Endothelial cell of umbilical vein (primary cell): Measurements from ENCODE around the gene SLC22A17. TPM values are rescaled to one million over a fixed set of nuclear protein-coding genes. Genes with fewer than 3 reads are reported as not detected.
A peak's percentile ranks its signal among the peaks of the same experiment; 100 is the strongest.

Experiments used
- BruUV-seq: library from RNA; stranded (reverse); fragments of 400-500 nt; replicated peaks from 2 replicates; lab custom pipeline; 2021; lab: Mats Ljungman, UMichigan
- CTCF ChIA-PET: fragments of 300-600, 350-600 bp; sonication (Branson Sonifier 250); formaldehyde crosslinking; loops from one replicate; lab custom pipeline; 2021; ENCODE audit warnings: antibody characterized with exemption, inconsistent platforms; lab: Charles Lee
- POLR2A ChIA-PET: fragments of 300-600, 350-600 bp; sonication (Branson Sonifier 250); formaldehyde crosslinking; loops from one replicate; lab custom pipeline; 2021; ENCODE audit warnings: antibody characterized with exemption, inconsistent platforms; lab: Charles Lee
- DNase-seq: peaks from one replicate; pipeline ENCODE4 v3.0.0-alpha.2; 2011; ENCODE audit warnings: low read depth, low spot score
- FAIRE-seq: peaks from 2 replicates; lab custom pipeline; 2011; peaks lifted over from hg19 to GRCh38; lab: Jason Lieb, UNC
- H2AFZ ChIP-seq: 2 replicates; pipeline ENCODE4 v1.6.0; 2012; ENCODE audit warnings: low read depth, low read length, control low read depth, inconsistent platforms
- H3K27ac ChIP-seq: 2 replicates; pipeline ENCODE4 v1.5.1; 2011; ENCODE audit warnings: low read depth, mild to moderate bottlenecking, control low read depth, low read length, moderate library complexity; ENCODE audit not compliant: insufficient read depth
- H3K27me3 ChIP-seq, 2 experiments: 2 replicates each; pipeline versions ENCODE4 v1.6.0 to v1.6.1; 2011; ENCODE audit warnings: low read length in 2 of 2, mixed read lengths in 1 of 2; ENCODE audit not compliant: control insufficient read depth in 2 of 2, insufficient read depth in 2 of 2
- H3K36me3 ChIP-seq, 2 experiments: 2 replicates in 1 of 2; 3 replicates in 1 of 2; pipeline ENCODE4 v1.5.1; 2011; ENCODE audit warnings: low read length in 2 of 2, mild to moderate bottlenecking in 1 of 2, moderate library complexity in 1 of 2; ENCODE audit not compliant: control insufficient read depth in 2 of 2, insufficient read depth in 2 of 2; ENCODE audit errors: extremely low read depth in 1 of 2
- H3K4me1 ChIP-seq: 3 replicates; pipeline ENCODE4 v1.5.1; 2011; ENCODE audit warnings: mild to moderate bottlenecking, low read length; ENCODE audit not compliant: control insufficient read depth, insufficient read depth; ENCODE audit errors: extremely low read depth
- H3K4me2 ChIP-seq: 2 replicates; pipeline ENCODE4 v1.6.1; 2011; ENCODE audit warnings: low read length, control low read depth, mixed read lengths; ENCODE audit not compliant: insufficient read depth
- H3K4me3 ChIP-seq, 3 experiments: fragments of 200-600 bp in 1 of 3; sonication (generic), shearing (Covaris generic) in 1 of 3; replicated peaks in 1 of 3; 2 replicates each; pipeline ENCODE4 v1.5.1; 2011 to 2016; ENCODE audit warnings: control low read depth in 3 of 3, low read length in 3 of 3, mild to moderate bottlenecking in 2 of 3, inconsistent platforms in 1 of 3, low read depth in 1 of 3, moderate library complexity in 1 of 3; ENCODE audit not compliant: insufficient read depth in 1 of 3
- H3K79me2 ChIP-seq: 2 replicates; pipeline ENCODE4 v1.6.0; 2012; ENCODE audit warnings: low read length, inconsistent platforms; ENCODE audit not compliant: control insufficient read depth, insufficient read depth
- H3K9ac ChIP-seq: replicated peaks from 2 replicates; pipeline ENCODE3; 2011; ENCODE audit warnings: low read length, control low read depth; ENCODE audit not compliant: insufficient read depth; ENCODE audit errors: extremely low read depth
- H3K9me1 ChIP-seq: replicated peaks from 3 replicates; pipeline ENCODE4 v1.6.0; 2011; ENCODE audit warnings: mild to moderate bottlenecking, low read length; ENCODE audit not compliant: control insufficient read depth, insufficient read depth; ENCODE audit errors: extremely low read depth
- H3K9me3 ChIP-seq: replicated peaks from 2 replicates; pipeline ENCODE4 v1.5.1; 2012; ENCODE audit warnings: low read length, inconsistent platforms; ENCODE audit not compliant: control insufficient read depth, insufficient read depth
- H4K20me1 ChIP-seq: replicated peaks from 2 replicates; pipeline ENCODE3; 2011; ENCODE audit warnings: mild to moderate bottlenecking, low read length; ENCODE audit not compliant: control insufficient read depth, insufficient read depth; ENCODE audit errors: extremely low read depth
- EZH2 ChIP-seq: IDR thresholded peaks from 2 replicates; pipeline ENCODE4 v1.6.1; 2012; ENCODE audit warnings: borderline replicate concordance, low read depth, mild to moderate bottlenecking, moderate library complexity, low read length, inconsistent platforms; ENCODE audit not compliant: severe bottlenecking
- FOS ChIP-seq: IDR thresholded peaks from 2 replicates; pipeline ENCODE4 v1.6.1; 2011; ENCODE audit warnings: mild to moderate bottlenecking, low read length, moderate library complexity, borderline replicate concordance; ENCODE audit not compliant: insufficient read depth
- POLR2A ChIP-seq: IDR thresholded peaks from 2 replicates; pipeline ENCODE4 v1.6.1; 2012; ENCODE audit warnings: low read depth, mild to moderate bottlenecking, control low read depth, low read length
- dilution Hi-C: fragments of 300-500 bp; cut with MboI; formaldehyde crosslinking; loops from one replicate; pipeline ENCODE4 v1.15.0; 2019; ENCODE audit warnings: low sequenced_read_pairs; ENCODE audit not compliant: extremely low pct_ligation_motif_present
- intact Hi-C: fragments of 100-400 bp; cut with micrococcal nuclease; formaldehyde crosslinking; loops from one replicate; pipeline ENCODE4 v1.10.0; 2022
- polyA plus RNA-seq, 4 experiments: library from polyadenylated mRNA; depleted of rRNA in 3 of 4; stranded (reverse) in 3 of 4; unstranded in 1 of 4; fragments of >200 nt; gene quantifications; 2 replicates each; pipeline versions ENCODE4 v1.2.1 to v1.2.3, GENCODE V29; 2011 to 2012; ENCODE audit warnings: missing spikeins in 1 of 4
- total RNA-seq: library from RNA; stranded (reverse); gene quantifications from 2 replicates; pipeline ENCODE4 v1.2.3, GENCODE V29; 2021
- TF ChIP-seq, protein P1 (sequence below), 2 donors: IDR thresholded peaks; 1 replicate in 1 of 2; 2 replicates in 1 of 2; pipeline ENCODE4 v1.5.1; 2011; ENCODE audit warnings: low read length in 2 of 2, mild to moderate bottlenecking in 2 of 2, moderate library complexity in 2 of 2, control low read depth in 1 of 2, inconsistent platforms in 1 of 2, low read depth in 1 of 2; ENCODE audit not compliant: insufficient read depth in 1 of 2; ENCODE audit errors: extremely low read depth in 1 of 2

Gene SLC22A17
- total and polyA plus RNA-seq, 2 donors (not counting 3 experiments of a cell fraction or from before 2014, with no cell fraction given): 2.9 to 4.6 TPM

DNA sequence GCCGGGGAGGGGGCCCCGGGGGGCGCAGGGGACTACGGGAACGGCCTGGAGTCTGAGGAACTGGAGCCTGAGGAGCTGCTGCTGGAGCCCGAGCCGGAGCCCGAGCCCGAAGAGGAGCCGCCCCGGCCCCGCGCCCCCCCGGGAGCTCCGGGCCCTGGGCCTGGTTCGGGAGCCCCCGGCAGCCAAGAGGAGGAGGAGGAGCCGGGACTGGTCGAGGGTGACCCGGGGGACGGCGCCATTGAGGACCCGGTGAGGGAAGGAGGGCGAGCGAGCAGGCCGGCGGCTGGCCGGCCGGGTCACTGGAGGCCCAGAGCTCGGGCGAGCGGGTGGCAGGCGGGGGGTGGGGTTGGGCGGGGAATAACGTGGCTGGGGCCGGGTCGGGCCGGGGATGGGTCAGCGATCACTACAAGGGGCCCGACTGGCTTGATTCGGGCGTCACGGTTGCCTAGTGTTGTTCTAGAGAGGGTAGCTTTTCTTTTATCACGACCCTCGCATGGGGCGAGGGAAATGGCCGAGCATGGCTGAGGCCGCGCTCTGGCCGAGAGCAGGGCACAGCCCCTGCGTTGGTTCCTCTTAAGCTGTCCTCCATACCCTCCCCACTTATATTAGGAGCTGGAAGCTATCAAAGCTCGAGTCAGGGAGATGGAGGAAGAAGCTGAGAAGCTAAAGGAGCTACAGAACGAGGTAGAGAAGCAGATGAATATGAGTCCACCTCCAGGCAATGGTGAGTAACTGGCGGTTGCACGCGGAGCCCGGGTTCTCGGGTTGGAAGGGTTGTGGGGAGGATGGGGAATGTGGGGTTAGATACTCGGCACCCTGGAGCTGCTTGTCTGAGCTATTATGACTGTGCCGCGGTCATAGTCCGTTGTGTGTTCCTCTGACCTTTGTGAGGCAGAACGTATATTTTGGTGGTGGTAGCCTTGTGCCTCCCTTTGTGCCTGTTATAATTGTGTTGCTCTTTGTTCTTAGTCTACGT lies 30.8 kb downstream of the SLC22A17 start:
- Histone ChIP-seq H2AFZ (peak overlapping the region; percentile 14), H3K27me3 (no peaks in the 10 kb centered on the region), H3K27ac (peak overlapping the region; percentile 77), H3K79me2 (peaks cover 26% of the 10 kb centered on the region), H3K4me3 (peak overlapping the region; percentile 90 to 97 (median 95)), H4K20me1 (no peaks in the 10 kb centered on the region), H3K9me1 (no peaks in the 10 kb centered on the region), H3K36me3 (peaks cover 12 to 15% of the 10 kb centered on the region in 2 experiments), H3K9me3 (no peaks in the 10 kb centered on the region), H3K4me2 (peak overlapping the region; percentile 64), H3K4me1 (peaks cover 16% of the 10 kb centered on the region), H3K9ac (peak overlapping the region; percentile 96)
- dilution Hi-C loops: no loop called here
- POLR2A ChIA-PET: interaction anchor here (0.9 to 2.0 kb wide), 3 partner anchors 15 to 227 kb away, joined by 3 to 13 read pairs (median 6); partner anchors contain the start of genes ACIN1, BCL2L2 and C14orf119
- intact Hi-C loops: loop anchor here (1.0 to 2.0 kb wide), 5 partner anchors 16 to 227 kb away; partner anchors contain the start of genes ACIN1, BCL2L2, C14orf119 and HOMEZ
- CTCF ChIA-PET: interaction anchor here (0.7 to 2.9 kb wide), 16 partner anchors 9 to 253 kb away, joined by 3 to 20 read pairs (median 3); partner anchors contain the start of genes BCL2L2, HOMEZ and PPP1R3E
- TF ChIP-seq, protein P1, sequence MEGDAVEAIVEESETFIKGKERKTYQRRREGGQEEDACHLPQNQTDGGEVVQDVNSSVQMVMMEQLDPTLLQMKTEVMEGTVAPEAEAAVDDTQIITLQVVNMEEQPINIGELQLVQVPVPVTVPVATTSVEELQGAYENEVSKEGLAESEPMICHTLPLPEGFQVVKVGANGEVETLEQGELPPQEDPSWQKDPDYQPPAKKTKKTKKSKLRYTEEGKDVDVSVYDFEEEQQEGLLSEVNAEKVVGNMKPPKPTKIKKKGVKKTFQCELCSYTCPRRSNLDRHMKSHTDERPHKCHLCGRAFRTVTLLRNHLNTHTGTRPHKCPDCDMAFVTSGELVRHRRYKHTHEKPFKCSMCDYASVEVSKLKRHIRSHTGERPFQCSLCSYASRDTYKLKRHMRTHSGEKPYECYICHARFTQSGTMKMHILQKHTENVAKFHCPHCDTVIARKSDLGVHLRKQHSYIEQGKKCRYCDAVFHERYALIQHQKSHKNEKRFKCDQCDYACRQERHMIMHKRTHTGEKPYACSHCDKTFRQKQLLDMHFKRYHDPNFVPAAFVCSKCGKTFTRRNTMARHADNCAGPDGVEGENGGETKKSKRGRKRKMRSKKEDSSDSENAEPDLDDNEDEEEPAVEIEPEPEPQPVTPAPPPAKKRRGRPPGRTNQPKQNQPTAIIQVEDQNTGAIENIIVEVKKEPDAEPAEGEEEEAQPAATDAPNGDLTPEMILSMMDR (IDR thresholded peaks at IDR 0.05; ENCODE audit: extremely low read depth in 1 of 2, insufficient read depth in 1 of 2, low read depth in 1 of 2, low read length in 2 of 2): no peak
- TF ChIP-seq EZH2 (no peak), POLR2A (peak; percentile 69), FOS (no peak)
- BruUV-seq: no TSS peak
- DNase-seq (peak; percentile 50), FAIRE-seq (peak; percentile 15)
